ENCODE measurements around the gene SH3PXD2A. TPM values are rescaled to one million over a fixed set of nuclear protein-coding genes. Genes with fewer than 3 reads are reported as not detected.

Gene SH3PXD2A
- total RNA-seq, 1 donor from 2014 or later, result 17.3 TPM

DNA sequence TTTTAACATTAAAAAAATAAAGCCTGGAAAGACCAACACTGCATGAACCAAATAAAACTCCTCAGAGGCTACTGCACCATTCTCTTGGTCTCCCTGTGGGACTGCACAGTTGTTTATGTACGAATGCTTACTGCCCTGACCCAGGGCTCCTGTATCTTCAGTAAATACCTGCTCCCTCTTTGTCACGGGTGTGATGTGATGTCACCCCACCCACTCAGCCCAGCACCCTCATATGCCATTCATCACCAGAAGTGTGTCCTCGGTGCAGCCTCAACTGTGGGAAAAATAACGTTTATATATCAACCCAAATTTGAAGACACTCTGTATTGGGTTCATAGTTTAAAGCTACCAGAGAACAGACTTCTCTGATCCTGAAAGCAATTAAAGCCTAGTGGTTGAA is 14.0 kb upstream of the SH3PXD2A start:
- H3K4me2 ChIP-seq (ENCODE audit: low read length), result no peak overlapping the region
- H3K4me1 ChIP-seq (ENCODE audit: insufficient read depth, low read length), result peaks cover 4% of the 10 kb centered on the region
- H3K4me1 Mint-ChIP-seq (ENCODE audit: low read depth, unreplicated experiment), result peaks cover 1% of the 10 kb centered on the region
- no peak overlapping the region for H2AFZ ChIP-seq (ENCODE audit: low read depth, low read length)
- no peak overlapping the region for H3K9ac ChIP-seq (ENCODE audit: low read length)
- H3K27me3 Mint-ChIP-seq (ENCODE audit: low read depth, unreplicated experiment), result peaks cover 10% of the 10 kb centered on the region
- no peak for DNase-seq (ENCODE audit: low read depth)
- H3K4me3 Mint-ChIP-seq (ENCODE audit: unreplicated experiment), result no peak overlapping the region
- H3K9me3 ChIP-seq (ENCODE audit: insufficient read depth, low read depth, low read length), result no peaks in the 10 kb centered on the region
- peaks cover 3% of the 10 kb centered on the region for H3K36me3 Mint-ChIP-seq (ENCODE audit: low read depth, unreplicated experiment)
- FAIRE-seq, result no peak
- H3K36me3 ChIP-seq (ENCODE audit: insufficient read depth, low read length), result no peaks in the 10 kb centered on the region
- H3K79me2 ChIP-seq (ENCODE audit: insufficient read depth, low read length), result no peaks in the 10 kb centered on the region
- H3K4me3 ChIP-seq (ENCODE audit: insufficient read depth, low read depth, low read length), result no peak overlapping the region
- H4K20me1 ChIP-seq (ENCODE audit: insufficient read depth, low read length), result no peaks in the 10 kb centered on the region
- no peak for TF ChIP-seq EZH2 (IDR thresholded peaks at IDR 0.05; ENCODE audit: insufficient read depth, low read length)
- TF ChIP-seq, protein P1, sequence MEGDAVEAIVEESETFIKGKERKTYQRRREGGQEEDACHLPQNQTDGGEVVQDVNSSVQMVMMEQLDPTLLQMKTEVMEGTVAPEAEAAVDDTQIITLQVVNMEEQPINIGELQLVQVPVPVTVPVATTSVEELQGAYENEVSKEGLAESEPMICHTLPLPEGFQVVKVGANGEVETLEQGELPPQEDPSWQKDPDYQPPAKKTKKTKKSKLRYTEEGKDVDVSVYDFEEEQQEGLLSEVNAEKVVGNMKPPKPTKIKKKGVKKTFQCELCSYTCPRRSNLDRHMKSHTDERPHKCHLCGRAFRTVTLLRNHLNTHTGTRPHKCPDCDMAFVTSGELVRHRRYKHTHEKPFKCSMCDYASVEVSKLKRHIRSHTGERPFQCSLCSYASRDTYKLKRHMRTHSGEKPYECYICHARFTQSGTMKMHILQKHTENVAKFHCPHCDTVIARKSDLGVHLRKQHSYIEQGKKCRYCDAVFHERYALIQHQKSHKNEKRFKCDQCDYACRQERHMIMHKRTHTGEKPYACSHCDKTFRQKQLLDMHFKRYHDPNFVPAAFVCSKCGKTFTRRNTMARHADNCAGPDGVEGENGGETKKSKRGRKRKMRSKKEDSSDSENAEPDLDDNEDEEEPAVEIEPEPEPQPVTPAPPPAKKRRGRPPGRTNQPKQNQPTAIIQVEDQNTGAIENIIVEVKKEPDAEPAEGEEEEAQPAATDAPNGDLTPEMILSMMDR (IDR thresholded peaks at IDR 0.05; ENCODE audit: insufficient read depth, low read depth, low read length), result no peak
- peaks cover 7% of the 10 kb centered on the region for H3K9me3 Mint-ChIP-seq (ENCODE audit: unreplicated experiment)
- H3K27ac ChIP-seq (ENCODE audit: low read depth, low read length), result no peak overlapping the region
- no peaks in the 10 kb centered on the region for H3K27me3 ChIP-seq (ENCODE audit: insufficient read depth, low read length)
- no peak overlapping the region for H3K27ac Mint-ChIP-seq (ENCODE audit: unreplicated experiment)

DNA sequence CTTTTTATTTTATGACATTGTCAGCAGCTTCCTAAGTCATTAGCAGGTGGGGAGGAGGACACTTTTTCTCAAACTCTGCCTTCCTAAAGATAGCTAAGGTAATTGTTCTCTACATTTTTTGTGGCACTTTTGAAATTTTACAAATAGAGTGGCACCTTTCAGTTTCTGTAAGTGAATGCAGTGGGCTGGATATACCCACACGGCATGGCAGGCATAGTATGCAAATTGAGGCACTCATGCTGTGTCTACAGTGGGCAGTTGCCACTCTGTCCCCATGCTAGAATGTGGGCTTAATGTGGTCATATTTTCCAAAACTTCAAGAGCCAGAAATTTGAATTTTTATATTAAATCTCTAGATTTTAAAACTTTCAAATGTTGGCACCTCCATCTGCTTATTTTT is 12.8 kb upstream of the SH3PXD2A start:
- H2AFZ ChIP-seq (ENCODE audit: low read depth, low read length), result no peak overlapping the region
- TF ChIP-seq EZH2 (IDR thresholded peaks at IDR 0.05; ENCODE audit: insufficient read depth, low read length), result no peak
- TF ChIP-seq, protein P1 (IDR thresholded peaks at IDR 0.05; ENCODE audit: insufficient read depth, low read depth, low read length), result no peak
- Mint-ChIP-seq H3K36me3 (ENCODE audit: low read depth, unreplicated experiment) (peaks cover 2% of the 10 kb centered on the region), H3K27me3 (ENCODE audit: low read depth, unreplicated experiment) (peaks cover 10% of the 10 kb centered on the region), H3K4me1 (ENCODE audit: low read depth, unreplicated experiment) (peaks cover 1% of the 10 kb centered on the region), H3K4me3 (ENCODE audit: unreplicated experiment) (no peak overlapping the region), H3K9me3 (ENCODE audit: unreplicated experiment) (peaks cover 10% of the 10 kb centered on the region), H3K27ac (ENCODE audit: unreplicated experiment) (no peak overlapping the region)
- no peak overlapping the region for H3K9ac ChIP-seq (ENCODE audit: low read length)
- H3K4me2 ChIP-seq (ENCODE audit: low read length), result no peak overlapping the region
- H3K27ac ChIP-seq (ENCODE audit: low read depth, low read length), result no peak overlapping the region
- no peaks in the 10 kb centered on the region for H3K36me3 ChIP-seq (ENCODE audit: insufficient read depth, low read length)
- DNase-seq (ENCODE audit: low read depth) (no peak), FAIRE-seq (no peak)
- H3K27me3 ChIP-seq (ENCODE audit: insufficient read depth, low read length), result no peaks in the 10 kb centered on the region
- no peaks in the 10 kb centered on the region for H3K9me3 ChIP-seq (ENCODE audit: insufficient read depth, low read depth, low read length)
- H3K4me1 ChIP-seq (ENCODE audit: insufficient read depth, low read length), result peaks cover 4% of the 10 kb centered on the region
- H3K4me3 ChIP-seq (ENCODE audit: insufficient read depth, low read depth, low read length), result no peak overlapping the region
- H3K79me2 ChIP-seq (ENCODE audit: insufficient read depth, low read length), result no peaks in the 10 kb centered on the region
- H4K20me1 ChIP-seq (ENCODE audit: insufficient read depth, low read length), result no peaks in the 10 kb centered on the region

DNA sequence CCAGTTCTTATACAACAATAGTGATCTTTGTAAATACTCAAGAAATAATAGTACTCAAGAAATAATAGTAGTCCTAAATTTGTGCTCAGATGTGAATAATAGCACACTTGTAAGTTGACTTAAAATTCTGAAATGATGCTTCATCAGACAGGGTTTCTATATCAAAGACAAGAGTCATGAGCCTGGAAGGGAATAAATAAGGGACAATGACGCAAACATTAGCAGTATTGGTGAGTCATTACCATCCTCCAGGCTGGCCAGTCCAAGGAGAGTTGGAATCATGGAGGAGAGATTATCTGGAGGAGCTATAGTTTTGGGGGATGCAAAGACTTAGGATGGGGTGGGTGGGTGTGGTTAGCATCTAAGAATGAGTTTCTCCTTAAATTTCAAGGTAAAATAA is 6.1 kb upstream of the SH3PXD2A start:
- H3K9me3 Mint-ChIP-seq (ENCODE audit: unreplicated experiment), result peaks cover 10% of the 10 kb centered on the region
- no peak overlapping the region for H3K27ac Mint-ChIP-seq (ENCODE audit: unreplicated experiment)
- peaks cover 10% of the 10 kb centered on the region for H3K27me3 Mint-ChIP-seq (ENCODE audit: low read depth, unreplicated experiment)
- Histone ChIP-seq H3K4me1 (ENCODE audit: insufficient read depth, low read length) (no peaks in the 10 kb centered on the region), H3K36me3 (ENCODE audit: insufficient read depth, low read length) (no peaks in the 10 kb centered on the region), H3K27ac (ENCODE audit: low read depth, low read length) (no peak overlapping the region), H2AFZ (ENCODE audit: low read depth, low read length) (no peak overlapping the region), H3K27me3 (ENCODE audit: insufficient read depth, low read length) (no peaks in the 10 kb centered on the region), H3K79me2 (ENCODE audit: insufficient read depth, low read length) (no peaks in the 10 kb centered on the region), H3K4me2 (ENCODE audit: low read length) (no peak overlapping the region), H3K9ac (ENCODE audit: low read length) (no peak overlapping the region), H3K9me3 (ENCODE audit: insufficient read depth, low read depth, low read length) (no peaks in the 10 kb centered on the region), H4K20me1 (ENCODE audit: insufficient read depth, low read length) (no peaks in the 10 kb centered on the region), H3K4me3 (ENCODE audit: insufficient read depth, low read depth, low read length) (no peak overlapping the region)
- TF ChIP-seq, protein P1 (IDR thresholded peaks at IDR 0.05; ENCODE audit: insufficient read depth, low read depth, low read length), result no peak
- no peak for TF ChIP-seq EZH2 (IDR thresholded peaks at IDR 0.05; ENCODE audit: insufficient read depth, low read length)
- DNase-seq (ENCODE audit: low read depth), result peak; percentile 70
- H3K4me1 Mint-ChIP-seq (ENCODE audit: low read depth, unreplicated experiment), result peaks cover 8% of the 10 kb centered on the region
- FAIRE-seq, result no peak
- H3K4me3 Mint-ChIP-seq (ENCODE audit: unreplicated experiment), result no peak overlapping the region
- H3K36me3 Mint-ChIP-seq (ENCODE audit: low read depth, unreplicated experiment), result no peaks in the 10 kb centered on the region
